ENCODE data around the gene NPC1. TPM values are rescaled to one million over a fixed set of nuclear protein-coding genes. Genes with fewer than 3 reads are reported as not detected.

Gene NPC1
- total RNA-seq, 1 donor from 2014 or later, result 44.8 TPM

- H3K27me3 Mint-ChIP-seq (ENCODE audit: unreplicated experiment), result peaks cover 2% of the 10 kb centered on the region
- no peak overlapping the region for H3K27ac Mint-ChIP-seq (ENCODE audit: unreplicated experiment)
- H3K9me3 Mint-ChIP-seq (ENCODE audit: unreplicated experiment), result peaks cover 1% of the 10 kb centered on the region
- DNase-seq, result no peak
- no peak for TF ChIP-seq CTCF (IDR thresholded peaks at IDR 0.05; ENCODE audit: partially characterized antibody, unreplicated experiment)
- no peak overlapping the region for H3K4me3 Mint-ChIP-seq (ENCODE audit: unreplicated experiment)
- no peaks in the 10 kb centered on the region for H3K36me3 Mint-ChIP-seq (ENCODE audit: unreplicated experiment)
- no peaks in the 10 kb centered on the region for H3K4me1 Mint-ChIP-seq (ENCODE audit: low read depth, unreplicated experiment)
These were observed 39.0 kb downstream of the NPC1 start for GRCh38 chr18:23547306-23547705.

DNA sequence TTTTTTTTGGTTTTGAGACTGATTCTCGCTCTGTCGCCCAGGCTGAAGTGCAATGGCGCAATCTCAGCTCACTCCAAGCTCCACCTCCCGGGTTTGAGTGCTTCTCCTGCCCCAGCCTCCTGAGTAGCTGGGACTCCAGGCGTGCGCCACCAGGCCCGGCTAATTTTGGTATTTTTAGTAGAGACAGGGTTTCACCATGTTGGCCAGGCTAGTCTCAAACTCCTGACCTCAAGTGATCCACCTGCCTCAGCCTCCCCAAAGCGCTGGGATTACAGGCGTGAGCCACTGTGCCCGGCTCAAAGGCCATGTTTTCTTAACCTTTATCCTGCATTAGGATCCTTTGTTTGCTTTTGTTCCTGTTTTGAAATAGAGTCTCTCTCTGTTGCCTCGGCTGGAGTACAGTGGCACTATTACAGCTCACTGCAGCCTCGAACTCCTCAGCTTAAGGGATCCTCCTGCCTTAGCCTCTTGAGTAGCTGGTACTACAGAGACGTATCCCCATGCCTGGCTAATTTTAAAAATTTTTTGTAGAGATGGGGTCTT, 41.0 kb downstream of the NPC1 start:
- DNase-seq, result no peak
- TF ChIP-seq CTCF (IDR thresholded peaks at IDR 0.05; ENCODE audit: partially characterized antibody, unreplicated experiment), result no peak
- Mint-ChIP-seq H3K4me1 (ENCODE audit: low read depth, unreplicated experiment) (no peaks in the 10 kb centered on the region), H3K36me3 (ENCODE audit: unreplicated experiment) (no peaks in the 10 kb centered on the region), H3K27ac (ENCODE audit: unreplicated experiment) (no peak overlapping the region), H3K4me3 (ENCODE audit: unreplicated experiment) (no peak overlapping the region), H3K9me3 (ENCODE audit: unreplicated experiment) (no peaks in the 10 kb centered on the region), H3K27me3 (ENCODE audit: unreplicated experiment) (no peaks in the 10 kb centered on the region)

DNA sequence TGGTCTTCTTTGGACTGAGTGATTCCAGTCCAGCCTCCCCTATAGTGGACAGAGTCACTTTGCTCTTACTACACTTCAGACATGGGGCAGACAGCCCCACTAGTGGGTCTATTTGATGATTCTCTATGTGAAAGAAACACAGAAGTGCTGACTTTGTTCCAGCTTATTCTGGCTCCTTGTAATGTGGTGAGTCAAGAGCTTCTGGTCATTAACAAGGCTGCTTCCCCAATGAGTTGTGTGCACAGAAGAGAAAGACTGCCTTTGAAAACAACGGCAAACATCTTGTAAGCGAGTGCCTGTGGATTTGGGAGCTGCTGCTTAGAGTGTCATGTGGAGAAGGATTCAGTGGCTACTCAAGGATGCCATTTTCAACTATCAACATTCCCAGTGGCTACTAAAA, 43.8 kb downstream of the NPC1 start:
- H3K4me1 Mint-ChIP-seq (ENCODE audit: low read depth, unreplicated experiment), result no peaks in the 10 kb centered on the region
- TF ChIP-seq CTCF (IDR thresholded peaks at IDR 0.05; ENCODE audit: partially characterized antibody, unreplicated experiment), result no peak
- DNase-seq, result no peak

DNA sequence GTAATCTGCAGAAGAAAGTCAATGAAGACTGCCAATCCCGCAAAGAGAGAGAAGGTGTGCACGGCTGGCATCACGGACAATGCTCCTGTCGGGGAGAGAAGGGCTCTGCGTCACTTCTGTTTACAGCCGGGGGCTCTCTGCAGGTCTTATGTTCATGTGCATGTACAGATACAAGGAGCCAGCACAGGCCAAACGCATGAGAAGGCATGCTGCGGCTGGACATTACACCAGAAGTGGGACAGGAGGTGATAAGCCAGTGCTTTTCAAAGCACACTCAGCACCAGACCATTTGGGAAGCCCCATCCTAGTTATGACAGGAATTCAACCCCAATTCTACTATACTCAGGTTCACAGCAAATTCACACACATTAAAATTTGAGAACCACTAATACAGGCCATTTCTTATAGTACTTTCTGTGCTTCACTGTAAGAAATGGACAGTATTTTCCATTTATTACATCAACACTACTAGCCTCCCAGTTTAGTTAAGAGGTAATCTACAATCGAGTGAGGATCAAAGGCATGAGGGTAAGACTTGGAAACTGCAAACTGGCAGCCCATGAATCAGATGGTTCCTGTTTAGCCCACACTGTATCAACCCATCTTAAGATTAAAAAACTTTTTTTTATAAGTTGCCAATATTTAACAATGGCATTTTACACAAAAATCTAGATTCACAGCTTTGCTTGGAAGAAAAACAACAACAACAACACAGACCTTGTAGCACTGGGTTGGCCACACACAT, 44.8 kb downstream of the NPC1 start:
- Mint-ChIP-seq H3K27me3 (ENCODE audit: unreplicated experiment) (no peaks in the 10 kb centered on the region), H3K9me3 (ENCODE audit: unreplicated experiment) (peaks cover 2% of the 10 kb centered on the region), H3K4me1 (ENCODE audit: low read depth, unreplicated experiment) (no peaks in the 10 kb centered on the region), H3K27ac (ENCODE audit: unreplicated experiment) (no peak overlapping the region), H3K36me3 (ENCODE audit: unreplicated experiment) (no peaks in the 10 kb centered on the region), H3K4me3 (ENCODE audit: unreplicated experiment) (no peak overlapping the region)
- no peak for DNase-seq
- no peak for TF ChIP-seq CTCF (IDR thresholded peaks at IDR 0.05; ENCODE audit: partially characterized antibody, unreplicated experiment)

More for the DNA sequence above, 43.8 kb downstream of the NPC1 start:
- H3K36me3 Mint-ChIP-seq (ENCODE audit: unreplicated experiment), result no peaks in the 10 kb centered on the region
- peaks cover 2% of the 10 kb centered on the region for H3K9me3 Mint-ChIP-seq (ENCODE audit: unreplicated experiment)
- no peaks in the 10 kb centered on the region for H3K27me3 Mint-ChIP-seq (ENCODE audit: unreplicated experiment)
- H3K4me3 Mint-ChIP-seq (ENCODE audit: unreplicated experiment), result no peak overlapping the region
- no peak overlapping the region for H3K27ac Mint-ChIP-seq (ENCODE audit: unreplicated experiment)

DNA sequence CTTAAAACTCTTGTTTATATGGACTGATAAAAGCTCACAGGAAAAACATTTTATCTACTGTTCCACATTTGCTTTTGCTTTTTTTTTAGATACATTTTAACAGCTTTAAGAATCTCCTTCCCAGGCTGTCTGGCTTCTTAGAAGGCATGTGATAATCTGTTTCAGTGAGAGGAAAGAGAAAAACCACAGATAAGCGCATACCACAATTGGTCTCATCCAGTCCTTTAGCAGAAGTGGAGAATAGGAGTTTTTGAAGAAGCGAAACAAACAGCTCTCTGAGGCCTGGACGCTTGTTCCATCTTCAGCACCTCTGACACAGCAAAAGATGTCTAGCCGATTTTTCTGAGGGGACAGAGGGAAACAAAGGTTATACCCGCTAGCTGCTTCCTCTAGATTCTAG, 45.4 kb downstream of the NPC1 start:
- DNase-seq, result no peak
- H3K36me3 Mint-ChIP-seq (ENCODE audit: unreplicated experiment), result no peaks in the 10 kb centered on the region
- H3K27me3 Mint-ChIP-seq (ENCODE audit: unreplicated experiment), result no peaks in the 10 kb centered on the region
- peaks cover 2% of the 10 kb centered on the region for H3K9me3 Mint-ChIP-seq (ENCODE audit: unreplicated experiment)
- no peak for TF ChIP-seq CTCF (IDR thresholded peaks at IDR 0.05; ENCODE audit: partially characterized antibody, unreplicated experiment)
- no peak overlapping the region for H3K4me3 Mint-ChIP-seq (ENCODE audit: unreplicated experiment)
- H3K27ac Mint-ChIP-seq (ENCODE audit: unreplicated experiment), result no peak overlapping the region
- no peaks in the 10 kb centered on the region for H3K4me1 Mint-ChIP-seq (ENCODE audit: low read depth, unreplicated experiment)

All from glutamatergic neuron (in vitro differentiated cells).